HG03064 (cell line): Measurements from ENCODE around the gene CER1.

Experiments
- ATAC-seq: cut with Tn5 transposase; IDR thresholded peaks from one replicate; pipeline ENCODE4 v1.9.1; 2021; ENCODE audit warnings: low read depth; ENCODE audit not compliant: unreplicated experiment

The CER1 gene

GRCh38 chr9:14722391-14723035 is at the start of gene CER1:
CER1 (minus strand) TSS chr9:14722733; CDS start chr9:14722672, 61 bp downstream.
- no peak for ATAC-seq

GRCh38 chr9:14770592-14770991 is 48.1 kb upstream of the CER1 start:
- ATAC-seq, result no peak

- no peak for ATAC-seq
Observed at GRCh38 chr9:14769230-14769571, 46.7 kb upstream of the CER1 start.

GRCh38 chr9:14768405-14769229 is 46.1 kb upstream of the CER1 start:
- no peak for ATAC-seq

GRCh38 chr9:14766299-14766698 is 43.8 kb upstream of the CER1 start:
- ATAC-seq, result no peak

- no peak for ATAC-seq
Observed at GRCh38 chr9:14761584-14761983, 39.1 kb upstream of the CER1 start.

DNA sequence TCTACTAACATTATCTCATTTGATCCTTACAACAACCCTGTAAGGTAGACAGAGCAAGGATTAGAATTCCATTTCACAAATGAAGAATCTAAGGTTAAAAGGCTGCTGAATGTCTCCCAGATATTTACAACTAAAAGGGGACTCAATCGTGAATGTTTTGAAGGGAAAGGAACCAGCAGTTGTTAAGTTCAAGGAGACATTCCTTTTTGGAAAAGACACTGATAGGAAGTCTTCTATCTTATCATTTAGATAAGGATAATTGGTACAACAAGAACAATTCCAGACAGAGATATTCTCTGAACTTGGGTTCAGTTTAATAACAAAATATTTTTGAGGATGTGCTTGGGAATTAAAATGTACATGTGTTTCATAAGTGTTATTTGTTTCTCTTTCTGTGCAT is 37.5 kb upstream of the CER1 start:
- ATAC-seq, result no peak

DNA sequence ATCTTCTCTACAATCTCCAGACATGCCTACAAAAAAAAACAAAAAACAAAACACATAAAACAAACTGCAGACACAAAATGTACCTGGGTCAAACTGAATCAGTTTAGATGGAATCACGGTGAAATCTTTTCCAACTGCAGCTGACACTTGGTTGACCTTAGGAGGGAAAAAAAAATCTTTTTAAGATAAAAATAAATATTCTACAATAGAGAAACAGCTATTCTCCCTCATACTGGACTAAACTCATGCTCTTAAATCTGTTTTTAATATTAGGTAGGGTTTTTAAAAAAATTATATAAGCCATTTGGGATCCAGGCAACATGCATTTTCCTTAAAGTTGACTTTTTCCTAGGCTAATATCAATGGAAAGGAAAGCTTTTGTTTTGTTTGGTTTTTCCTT is 33.8 kb upstream of the CER1 start:
- ATAC-seq, result no peak

GRCh38 chr9:14752871-14753270 is 30.3 kb upstream of the CER1 start:
- ATAC-seq, result no peak

DNA sequence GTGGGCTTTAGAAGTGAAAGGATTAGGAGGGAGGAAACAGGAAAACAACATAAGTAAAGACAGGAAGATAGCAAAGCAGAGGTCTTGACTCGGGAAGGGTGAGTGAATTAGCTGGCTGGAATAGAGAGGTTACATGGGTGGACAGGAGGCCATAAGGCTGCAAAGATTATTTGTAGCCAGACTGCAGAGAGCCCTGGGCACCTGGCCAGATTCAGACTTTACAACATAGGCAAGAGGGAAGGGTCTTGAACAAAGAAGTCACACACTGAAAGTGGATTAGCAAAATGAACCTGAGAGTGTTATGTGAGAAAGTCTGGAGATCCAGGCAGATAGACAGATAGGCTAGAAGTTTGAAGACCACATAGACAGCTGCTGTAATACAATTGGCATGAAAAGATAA is 29.7 kb upstream of the CER1 start:
- no peak for ATAC-seq

DNA sequence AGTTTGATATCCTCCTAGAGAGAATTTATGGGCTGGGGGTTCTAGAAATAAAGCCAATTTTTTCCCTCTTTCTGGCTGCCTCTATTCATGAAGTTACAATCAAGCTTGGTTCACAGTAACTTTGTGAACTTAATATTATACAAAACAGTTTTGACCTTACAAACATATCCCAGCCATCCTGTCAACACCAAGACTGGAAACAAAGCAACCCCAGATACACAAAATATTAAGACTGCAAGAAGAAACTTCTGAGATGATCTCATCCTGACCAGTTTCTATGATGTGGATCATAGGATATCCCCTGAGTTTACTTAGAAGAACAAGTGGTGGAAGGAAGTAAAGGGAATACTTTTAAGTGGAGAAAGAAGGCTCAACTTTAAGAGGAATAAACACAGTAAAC is 28.3 kb upstream of the CER1 start:
- no peak for ATAC-seq

- ATAC-seq, result no peak
Observed at GRCh38 chr9:14749741-14750211, 27.2 kb upstream of the CER1 start.

GRCh38 chr9:14748373-14748772 is 25.8 kb upstream of the CER1 start:
- ATAC-seq, result no peak

- ATAC-seq, result no peak
Observed at GRCh38 chr9:14747111-14747510, 24.6 kb upstream of the CER1 start.

DNA sequence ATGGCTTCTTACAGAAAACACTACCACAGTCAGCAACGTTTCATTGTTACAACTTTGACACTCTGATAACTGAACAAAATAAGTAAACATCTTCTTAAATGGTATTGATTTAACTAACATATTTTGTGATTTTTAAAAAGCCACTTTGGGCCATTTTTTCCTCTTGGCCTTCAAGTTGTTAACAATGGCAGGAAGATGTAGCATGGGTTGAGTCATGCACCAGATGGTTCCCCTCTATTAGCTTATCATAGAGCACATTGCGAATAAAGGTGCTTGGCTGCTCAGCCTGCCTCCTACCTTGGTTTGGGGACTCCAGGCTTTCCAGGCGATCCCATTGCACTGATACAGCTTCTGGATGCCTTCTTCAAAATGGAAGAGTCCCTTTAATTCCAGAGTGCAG is 24.1 kb upstream of the CER1 start:
- ATAC-seq, result no peak

DNA sequence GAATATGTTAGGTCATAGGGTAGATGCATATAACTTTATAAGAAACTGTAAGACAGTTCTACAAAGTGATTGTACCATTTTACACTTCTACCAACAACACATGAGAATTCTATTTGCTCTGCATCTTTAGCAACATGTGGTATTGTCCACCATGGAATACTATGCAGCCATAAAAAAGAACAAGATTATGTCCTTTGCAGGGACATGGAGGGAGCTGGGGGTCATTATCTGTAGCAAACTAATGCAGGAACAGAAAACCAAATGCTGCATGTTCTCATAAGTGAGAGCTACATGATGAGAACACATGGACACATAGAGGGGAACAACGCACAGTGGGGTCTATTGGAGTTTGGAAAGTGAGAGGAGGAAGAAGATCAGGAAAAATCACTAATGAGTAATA is 22.2 kb upstream of the CER1 start:
- no peak for ATAC-seq

GRCh38 chr9:14741369-14741768 is 18.8 kb upstream of the CER1 start:
- no peak for ATAC-seq

DNA sequence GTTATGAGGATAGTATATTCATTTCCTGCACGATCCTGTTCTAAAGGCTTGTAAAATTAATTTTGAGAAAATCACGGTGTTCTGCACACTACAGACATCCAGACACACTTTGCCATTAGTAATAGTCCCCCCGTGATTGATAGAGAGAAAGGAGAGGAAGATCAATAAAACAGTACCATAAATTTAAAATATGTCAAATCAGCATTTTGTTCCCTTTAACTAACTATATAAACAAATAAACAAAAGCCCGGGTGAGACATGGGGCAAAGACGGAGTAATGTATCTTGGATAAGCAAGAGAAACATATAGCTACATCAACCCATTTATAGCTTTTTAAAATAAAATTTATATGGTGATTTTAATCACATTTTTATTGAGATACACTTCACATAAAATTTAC is 10.6 kb upstream of the CER1 start:
- ATAC-seq, result no peak

- ATAC-seq, result no peak
Observed at GRCh38 chr9:14731294-14731981, 8.9 kb upstream of the CER1 start.

DNA sequence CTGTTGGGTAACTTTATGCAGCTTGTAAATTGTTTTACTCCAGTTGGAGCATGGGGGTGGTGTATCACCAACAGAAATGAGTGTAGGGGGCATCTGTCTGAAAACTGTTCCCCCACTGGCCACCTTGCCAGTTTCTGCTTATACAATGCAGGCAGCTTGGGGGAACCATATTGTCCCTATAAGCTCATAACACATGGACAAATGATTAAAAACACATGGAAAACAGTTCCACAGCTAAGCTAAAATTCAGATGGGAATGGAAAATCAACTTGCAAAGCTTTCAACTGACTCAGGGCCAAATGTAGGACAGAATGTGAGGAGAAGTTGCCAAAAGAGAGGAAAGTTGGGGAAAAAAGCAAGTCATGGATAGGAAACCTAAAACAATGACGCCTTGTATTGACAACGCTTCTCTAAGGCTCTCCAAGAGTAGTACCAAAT is 7.9 kb upstream of the CER1 start:
- ATAC-seq, result no peak

DNA sequence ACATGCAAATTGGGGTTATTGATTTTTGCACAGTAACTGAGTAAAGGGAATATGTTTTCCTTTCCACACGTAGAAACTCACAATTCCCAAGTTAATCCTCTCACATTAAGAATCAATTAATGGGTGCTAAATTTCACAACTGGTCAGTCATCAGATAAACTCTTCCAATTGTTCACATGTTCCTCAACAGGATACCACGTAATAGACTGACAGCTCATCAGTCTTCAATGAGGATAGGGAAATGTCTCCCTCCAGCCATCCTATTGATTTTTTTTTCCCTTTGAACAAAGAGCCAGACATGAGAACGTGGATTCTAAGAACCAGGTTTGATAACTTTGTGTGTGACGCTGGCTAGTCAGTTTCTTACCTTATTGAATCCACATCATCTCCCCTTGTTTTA is 768 bp upstream of the CER1 start:
- ATAC-seq, result no peak
